VCaP (cell line): ENCODE data around the gene DLGAP1.
"Not testable (repeated sequence)": the region's sequence is repeated elsewhere in the genome, so short reads cannot be mapped to it uniquely, and the experiment has no call there.

Experiments used
- H3K27ac ChIP-seq: fragments of 450-650 bp; 2 replicates; pipeline ENCODE4 v1.5.1; 2017
- TF ChIP-seq, protein P1 (sequence below): fragments of 450-650 bp; conservative IDR thresholded peaks from 2 replicates; pipeline ENCODE4 v1.5.1; 2017; ENCODE audit warnings: mild to moderate bottlenecking, moderate library complexity

The DLGAP1 gene

DNA sequence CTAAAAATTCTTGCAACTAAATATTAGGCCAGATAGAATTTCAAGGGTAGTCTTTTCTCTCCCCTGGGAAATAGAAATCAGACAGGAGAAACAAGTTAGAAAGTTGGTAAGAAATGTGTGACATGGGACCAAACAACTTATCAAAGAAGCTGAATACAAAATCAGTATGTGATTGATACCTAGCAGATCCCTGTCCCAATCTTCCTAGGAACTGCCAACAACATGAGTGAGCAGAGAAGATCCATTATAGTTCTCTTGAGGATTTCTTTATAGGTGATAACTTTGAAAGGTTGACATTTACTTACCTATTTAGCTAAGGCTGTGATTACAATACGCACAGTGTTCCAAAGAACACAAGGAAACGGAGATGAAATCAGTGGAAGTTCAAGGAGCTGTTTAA, 162.4 kb downstream of the DLGAP1 start:
- TF ChIP-seq, protein P1, sequence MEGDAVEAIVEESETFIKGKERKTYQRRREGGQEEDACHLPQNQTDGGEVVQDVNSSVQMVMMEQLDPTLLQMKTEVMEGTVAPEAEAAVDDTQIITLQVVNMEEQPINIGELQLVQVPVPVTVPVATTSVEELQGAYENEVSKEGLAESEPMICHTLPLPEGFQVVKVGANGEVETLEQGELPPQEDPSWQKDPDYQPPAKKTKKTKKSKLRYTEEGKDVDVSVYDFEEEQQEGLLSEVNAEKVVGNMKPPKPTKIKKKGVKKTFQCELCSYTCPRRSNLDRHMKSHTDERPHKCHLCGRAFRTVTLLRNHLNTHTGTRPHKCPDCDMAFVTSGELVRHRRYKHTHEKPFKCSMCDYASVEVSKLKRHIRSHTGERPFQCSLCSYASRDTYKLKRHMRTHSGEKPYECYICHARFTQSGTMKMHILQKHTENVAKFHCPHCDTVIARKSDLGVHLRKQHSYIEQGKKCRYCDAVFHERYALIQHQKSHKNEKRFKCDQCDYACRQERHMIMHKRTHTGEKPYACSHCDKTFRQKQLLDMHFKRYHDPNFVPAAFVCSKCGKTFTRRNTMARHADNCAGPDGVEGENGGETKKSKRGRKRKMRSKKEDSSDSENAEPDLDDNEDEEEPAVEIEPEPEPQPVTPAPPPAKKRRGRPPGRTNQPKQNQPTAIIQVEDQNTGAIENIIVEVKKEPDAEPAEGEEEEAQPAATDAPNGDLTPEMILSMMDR, result no peak
- no peak overlapping the region for H3K27ac ChIP-seq

DNA sequence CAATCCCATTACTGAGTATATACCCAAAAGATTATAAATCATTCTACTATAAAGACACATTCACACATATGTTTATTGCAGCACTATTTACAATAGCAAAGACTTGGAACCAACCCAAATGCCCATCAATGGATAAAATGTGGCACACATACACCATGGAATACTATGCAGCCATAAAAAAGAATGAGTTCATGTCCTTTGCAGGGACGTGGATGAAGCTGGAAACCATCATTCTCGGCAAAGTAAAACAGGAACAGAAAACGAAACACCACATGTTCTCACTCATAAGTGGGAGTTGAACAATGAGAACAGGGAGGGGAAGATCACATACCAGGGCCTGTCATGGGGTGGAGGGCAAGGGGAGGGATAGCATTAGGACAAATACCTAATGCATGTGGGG, 167.8 kb downstream of the DLGAP1 start:
- not testable (repeated sequence) for H3K27ac ChIP-seq

DNA sequence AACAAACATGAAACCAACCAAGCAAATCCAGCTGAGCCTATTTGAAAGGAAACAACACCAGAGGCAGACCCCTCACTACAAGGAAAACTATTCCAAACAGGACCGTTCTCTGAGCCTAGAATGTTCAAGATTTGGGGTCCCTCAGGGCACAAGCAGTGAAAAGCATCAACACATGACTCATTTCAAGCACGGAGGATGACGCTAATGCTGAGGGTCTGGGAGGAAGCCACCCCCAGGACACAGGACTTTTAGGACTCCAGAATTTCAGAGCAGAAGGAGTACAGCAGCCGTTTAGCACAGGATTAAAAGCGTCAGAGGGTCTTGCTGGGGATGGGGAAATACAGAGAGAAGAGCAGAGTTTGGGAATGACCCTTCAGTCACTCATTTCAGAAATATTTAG, 168.9 kb downstream of the DLGAP1 start:
- TF ChIP-seq, protein P1, result no peak
- H3K27ac ChIP-seq, result no peak overlapping the region

DNA sequence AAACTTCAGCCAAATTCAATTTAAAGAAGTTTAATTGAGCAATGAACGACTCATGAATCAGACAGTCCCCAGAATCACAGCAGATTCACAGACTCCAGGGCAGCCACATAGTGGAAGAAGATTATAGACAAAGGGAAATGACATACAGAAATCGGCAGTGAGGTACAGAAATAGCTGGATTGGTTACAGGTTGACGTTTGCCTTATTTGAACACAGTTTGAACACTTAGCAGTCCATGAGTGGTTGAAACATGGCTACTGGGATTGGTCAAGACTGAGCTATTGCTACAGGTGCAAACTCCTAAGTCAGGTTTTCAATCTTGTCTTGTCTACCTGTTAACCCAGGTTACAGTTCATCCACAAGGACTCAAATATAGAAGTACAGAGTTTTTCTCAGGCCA, 169.6 kb downstream of the DLGAP1 start:
- no peak overlapping the region for H3K27ac ChIP-seq
- TF ChIP-seq, protein P1, result no peak

DNA sequence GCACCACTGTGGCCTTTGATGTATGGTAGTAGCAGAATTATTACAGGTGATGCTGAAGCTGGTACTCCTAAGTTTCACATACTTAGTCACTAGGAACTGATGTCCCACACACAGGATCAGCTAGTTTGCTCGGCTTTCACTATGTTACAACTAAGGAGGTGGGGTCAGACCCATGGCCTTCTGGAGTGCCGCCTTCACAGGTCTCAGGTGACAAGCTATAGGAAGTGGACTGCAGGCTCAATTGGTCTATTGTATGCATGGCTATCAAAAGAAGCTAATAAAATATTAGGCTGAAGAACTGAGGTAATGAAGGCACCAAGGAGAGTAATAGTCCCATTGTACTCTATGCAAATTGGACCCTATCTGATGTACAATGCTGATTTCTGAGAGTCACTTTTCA, 170.6 kb downstream of the DLGAP1 start:
- no peak overlapping the region for H3K27ac ChIP-seq
- TF ChIP-seq, protein P1, result no peak

DNA sequence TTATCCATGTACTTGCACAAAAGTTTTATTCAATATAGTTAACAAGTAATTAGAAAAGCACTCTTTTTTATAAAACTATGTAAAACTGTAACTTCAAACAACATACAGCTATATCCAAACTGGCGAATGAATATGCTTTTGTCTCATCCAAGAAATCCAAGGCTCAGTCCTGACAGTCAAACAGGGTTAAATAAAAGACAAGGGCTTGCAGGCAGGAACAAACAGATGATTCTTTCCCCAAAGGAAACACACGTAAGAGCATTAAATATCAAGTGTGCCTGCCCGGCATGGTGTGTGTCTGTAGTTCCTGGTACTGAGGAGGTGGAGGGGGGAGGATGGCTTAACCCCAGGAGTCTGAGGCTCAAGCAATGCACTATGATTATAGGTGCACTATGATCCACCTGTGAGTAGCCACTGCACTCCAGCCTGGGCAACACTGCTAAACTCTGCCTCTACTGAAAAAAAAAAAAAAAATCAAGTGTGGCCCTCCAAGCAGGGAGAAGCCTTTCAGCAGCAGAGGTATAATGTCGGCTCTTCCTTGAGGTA, 171.3 kb downstream of the DLGAP1 start:
- H3K27ac ChIP-seq, result no peak overlapping the region
- TF ChIP-seq, protein P1, result no peak

DNA sequence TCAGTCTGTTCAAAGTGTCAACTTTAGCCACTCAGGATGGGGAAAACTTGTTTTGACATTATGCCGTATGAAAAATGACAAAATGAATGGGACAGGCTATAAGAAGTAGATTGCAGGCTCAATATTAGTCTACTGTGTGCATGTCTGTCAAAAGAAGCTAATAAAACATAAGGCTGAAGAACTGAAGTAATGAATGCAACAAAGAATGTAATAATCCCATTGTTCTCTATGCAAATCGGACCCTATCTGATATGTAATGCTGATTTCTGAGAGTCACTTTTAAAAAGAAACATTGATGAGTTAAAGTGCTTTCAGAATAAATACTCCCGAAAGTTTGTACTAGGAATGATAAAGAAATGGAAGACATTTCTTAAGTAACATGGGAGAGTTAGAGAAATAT, 172.2 kb downstream of the DLGAP1 start:
- no peak overlapping the region for H3K27ac ChIP-seq
- TF ChIP-seq, protein P1, result no peak

DNA sequence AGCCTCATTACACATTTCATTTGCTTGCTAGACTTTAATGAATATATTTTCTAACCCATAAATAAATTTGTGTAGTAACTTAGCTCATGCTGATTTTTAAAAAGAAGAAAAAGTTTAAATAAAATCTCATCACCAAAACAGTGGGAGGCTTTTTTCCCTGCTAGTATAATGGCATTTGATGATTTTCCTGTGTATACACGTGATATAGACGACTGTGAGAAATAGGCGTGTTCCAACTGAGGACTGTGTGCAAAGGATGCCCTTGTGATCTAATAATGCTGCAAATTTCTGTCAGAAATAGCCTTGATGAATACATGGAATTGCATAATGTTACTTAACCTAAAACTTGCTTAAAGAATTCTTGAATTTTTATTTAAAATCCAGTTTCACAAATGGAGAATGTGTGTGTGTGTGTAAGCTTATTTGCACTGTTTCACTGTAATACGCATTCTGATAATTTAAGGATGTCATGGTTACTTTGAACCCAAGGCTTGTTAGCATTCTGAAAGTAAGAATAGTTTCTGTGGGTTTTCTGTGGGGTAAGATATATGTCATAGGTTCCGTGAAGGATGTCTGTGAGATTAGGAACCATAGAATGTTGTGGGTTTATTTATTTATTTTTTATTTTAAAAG, 178.0 kb downstream of the DLGAP1 start:
- H3K27ac ChIP-seq, result no peak overlapping the region
- TF ChIP-seq, protein P1, result no peak
